Activated CD8-positive, alpha-beta T cell treated with anti-CD3 and anti-CD28 coated beads for 36 hours (primary cell): ENCODE measurements around the gene MTG2. TPM values are rescaled to one million over a fixed set of nuclear protein-coding genes. Genes with fewer than 3 reads are reported as not detected.

Source experiments
- ATAC-seq: fragments of 200-7000 bp; cut with Tn5 transposase; one replicate; pipeline ENCODE4 v1.10.0; 2021; ENCODE audit warnings: mild to moderate bottlenecking, moderate library complexity
- CTCF ChIA-PET: fragments of 350-600 bp; sonication (Branson Sonifier 250); formaldehyde crosslinking; loops from one replicate; lab custom pipeline; 2021; ENCODE audit warnings: antibody characterized with exemption; lab: Charles Lee
- POLR2A ChIA-PET: fragments of 350-600 bp; sonication (Branson Sonifier 250); formaldehyde crosslinking; loops from one replicate; lab custom pipeline; 2021; ENCODE audit warnings: antibody characterized with exemption; lab: Charles Lee
- DNase-seq: peaks from one replicate; pipeline ENCODE4 v3.0.0-alpha.2; 2020
- H3K27ac Mint-ChIP-seq: one replicate; pipeline ENCODE4 v1.8.0; 2021; ENCODE audit warnings: mild to moderate bottlenecking, mixed read lengths
- H3K27me3 Mint-ChIP-seq: one replicate; pipeline ENCODE4 v1.8.0; 2021; ENCODE audit warnings: mixed read lengths
- H3K36me3 Mint-ChIP-seq: one replicate; pipeline ENCODE4 v1.8.0; 2021; ENCODE audit warnings: low read depth, mixed read lengths
- H3K4me1 Mint-ChIP-seq: one replicate; pipeline ENCODE4 v1.8.0; 2021; ENCODE audit warnings: low read depth, mixed read lengths
- H3K4me3 Mint-ChIP-seq: one replicate; pipeline ENCODE4 v1.8.0; 2021; ENCODE audit warnings: mild to moderate bottlenecking, moderate library complexity, mixed read lengths
- H3K9me3 Mint-ChIP-seq: one replicate; pipeline ENCODE4 v1.8.0; 2021; ENCODE audit warnings: mixed read lengths
- CTCF ChIP-seq: fragments of 200-600 bp; IDR thresholded peaks from one replicate; pipeline ENCODE4 v1.8.0; 2022; ENCODE audit warnings: antibody characterized with exemption, mild to moderate bottlenecking
- intact Hi-C: fragments of 100-400 bp; cut with micrococcal nuclease; formaldehyde crosslinking; loops from one replicate; pipeline ENCODE4 v1.10.0; 2022
- total RNA-seq, 2 experiments: library from RNA; stranded (reverse); gene quantifications; one replicate each; pipeline ENCODE4 v1.2.3, GENCODE V29; 2021

MTG2 gene
- total RNA-seq, 2 experiments from 2014 or later, result 36.5 to 40.5 TPM

- TF ChIP-seq CTCF, result no peak
- DNase-seq, result no peak
- POLR2A ChIA-PET, result no interaction called here
- CTCF ChIA-PET, result no interaction called here
- no peak for ATAC-seq
- Mint-ChIP-seq H3K4me3 (no peak overlapping the region), H3K27me3 (peaks cover 4% of the 10 kb centered on the region), H3K9me3 (no peaks in the 10 kb centered on the region), H3K4me1 (peaks cover 4% of the 10 kb centered on the region), H3K36me3 (no peaks in the 10 kb centered on the region), H3K27ac (no peak overlapping the region)
- intact Hi-C loops, result no loop called here
Observed at GRCh38 chr20:62232770-62233645, 50.2 kb downstream of the MTG2 start.

- ATAC-seq (no peak), DNase-seq (no peak)
- peaks cover 5% of the 10 kb centered on the region for H3K4me1 Mint-ChIP-seq
- intact Hi-C loops, result no loop called here
- CTCF ChIA-PET, result no interaction called here
- peaks cover 4% of the 10 kb centered on the region for H3K27me3 Mint-ChIP-seq
- POLR2A ChIA-PET, result no interaction called here
- no peak overlapping the region for H3K4me3 Mint-ChIP-seq
- H3K36me3 Mint-ChIP-seq, result no peaks in the 10 kb centered on the region
- no peak overlapping the region for H3K27ac Mint-ChIP-seq
- no peak for TF ChIP-seq CTCF
- no peaks in the 10 kb centered on the region for H3K9me3 Mint-ChIP-seq
Observed at GRCh38 chr20:62233684-62234083, 50.9 kb downstream of the MTG2 start.

GRCh38 chr20:62234339-62234738, 51.5 kb downstream of the MTG2 start:
- Mint-ChIP-seq H3K4me3 (no peak overlapping the region), H3K27ac (no peak overlapping the region), H3K4me1 (peaks cover 8% of the 10 kb centered on the region), H3K27me3 (peaks cover 4% of the 10 kb centered on the region), H3K9me3 (no peaks in the 10 kb centered on the region), H3K36me3 (no peaks in the 10 kb centered on the region)
- ATAC-seq (no peak), DNase-seq (no peak)
- intact Hi-C loops, result no loop called here
- no peak for TF ChIP-seq CTCF
- ChIA-PET CTCF (no interaction called here), POLR2A (no interaction called here)

GRCh38 chr20:62235001-62235776, 52.4 kb downstream of the MTG2 start:
- ATAC-seq (no peak), DNase-seq (no peak)
- no peak for TF ChIP-seq CTCF
- H3K27ac Mint-ChIP-seq, result no peak overlapping the region
- H3K27me3 Mint-ChIP-seq, result peaks cover 4% of the 10 kb centered on the region
- peaks cover 14% of the 10 kb centered on the region for H3K4me1 Mint-ChIP-seq
- no peak overlapping the region for H3K4me3 Mint-ChIP-seq
- ChIA-PET CTCF (no interaction called here), POLR2A (interaction anchor here (1.3 kb wide), 1 partner anchor 152 kb away, joined by 3 read pairs; the partner anchor contains the start of gene RPS21)
- intact Hi-C loops, result no loop called here
- no peaks in the 10 kb centered on the region for H3K36me3 Mint-ChIP-seq
- H3K9me3 Mint-ChIP-seq, result no peaks in the 10 kb centered on the region
